Stimulated activated CD4-positive, alpha-beta T cell treated with anti-CD3 and anti-CD28 coated beads, Interleukin-12 subunit alpha, Interleukin-12 subunit beta, amount 100 ng/mL, for 48 hours (primary cell): ENCODE measurements around the gene KAZN.

Source experiments
- DNase-seq, 3 donors: peaks; one replicate each; pipeline ENCODE4 v3.0.0-alpha.2; 2020; ENCODE audit warnings: low read depth in 2 of 3, low spot score in 1 of 3

Gene KAZN

GRCh38 chr1:14989931-14990728 lies 391.6 kb downstream of the KAZN start:
- no peak for DNase-seq

DNA sequence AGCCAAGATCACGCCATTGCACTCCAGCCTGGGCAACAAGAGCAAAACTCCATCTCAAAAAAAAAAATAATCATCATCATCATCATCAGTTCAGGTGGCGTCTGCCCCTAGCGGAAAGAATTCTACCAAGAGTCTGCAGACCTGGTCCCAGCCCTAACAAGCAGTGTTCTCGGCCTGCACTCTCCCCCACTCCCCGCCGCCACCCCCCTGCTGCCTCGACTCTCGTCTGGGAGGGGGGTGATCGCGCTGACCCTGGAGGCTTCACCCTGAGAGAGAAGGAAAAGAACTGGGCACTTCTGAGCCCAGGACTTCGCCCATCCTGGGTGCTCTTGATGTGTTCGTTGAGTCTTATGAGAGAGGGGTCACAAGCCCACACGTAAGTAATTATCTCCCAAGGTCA lies 394.9 kb downstream of the KAZN start:
- no peak for DNase-seq

GRCh38 chr1:14994148-14994547 lies 395.7 kb downstream of the KAZN start:
- no peak for DNase-seq

GRCh38 chr1:14994841-14995437 lies 396.5 kb downstream of the KAZN start:
- DNase-seq = no peak

DNA sequence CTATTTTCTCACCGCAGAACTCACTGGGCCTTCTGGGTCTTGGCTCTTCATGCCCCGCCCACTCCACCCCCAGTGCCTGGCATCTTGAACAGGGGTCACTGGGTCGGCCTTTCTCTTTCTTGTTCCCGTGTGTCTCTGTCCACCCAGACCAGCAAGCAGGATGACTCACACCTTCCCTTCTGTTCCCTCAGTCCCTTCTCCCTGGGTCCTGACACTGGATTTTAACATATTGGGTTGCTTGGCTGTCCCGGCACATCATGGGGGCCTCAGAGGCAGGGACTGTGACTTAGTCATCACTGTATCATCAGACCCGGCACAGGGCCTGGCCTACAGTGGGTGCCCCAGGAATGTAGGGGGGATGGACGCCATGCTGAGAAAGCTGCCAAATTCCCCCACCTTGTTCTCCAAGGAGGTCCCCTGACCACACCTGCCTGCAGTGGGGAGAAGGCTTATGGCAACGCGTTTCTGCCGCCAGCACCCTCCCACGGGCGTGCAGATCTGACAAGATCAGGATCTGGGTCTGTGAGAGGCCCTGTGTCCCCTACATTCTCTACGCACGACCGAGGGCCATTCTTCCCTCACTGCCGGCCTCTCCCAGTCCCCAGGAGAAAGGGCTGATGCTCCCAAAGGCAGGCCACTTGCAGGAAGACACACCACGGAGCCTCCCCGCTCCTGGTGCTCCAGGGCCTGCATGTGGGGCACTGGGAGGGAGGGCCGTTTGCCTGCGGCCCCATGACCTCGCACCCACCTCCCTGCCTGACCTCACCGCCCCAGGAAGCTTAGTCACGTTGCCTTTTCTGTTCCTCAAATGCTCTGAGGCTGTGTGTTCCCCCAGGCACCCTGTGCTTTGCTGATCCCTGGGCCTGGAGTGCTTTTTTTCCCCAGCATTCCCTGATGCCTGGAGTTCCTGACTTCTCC lies 397.9 kb downstream of the KAZN start:
- DNase-seq = no peak

DNA sequence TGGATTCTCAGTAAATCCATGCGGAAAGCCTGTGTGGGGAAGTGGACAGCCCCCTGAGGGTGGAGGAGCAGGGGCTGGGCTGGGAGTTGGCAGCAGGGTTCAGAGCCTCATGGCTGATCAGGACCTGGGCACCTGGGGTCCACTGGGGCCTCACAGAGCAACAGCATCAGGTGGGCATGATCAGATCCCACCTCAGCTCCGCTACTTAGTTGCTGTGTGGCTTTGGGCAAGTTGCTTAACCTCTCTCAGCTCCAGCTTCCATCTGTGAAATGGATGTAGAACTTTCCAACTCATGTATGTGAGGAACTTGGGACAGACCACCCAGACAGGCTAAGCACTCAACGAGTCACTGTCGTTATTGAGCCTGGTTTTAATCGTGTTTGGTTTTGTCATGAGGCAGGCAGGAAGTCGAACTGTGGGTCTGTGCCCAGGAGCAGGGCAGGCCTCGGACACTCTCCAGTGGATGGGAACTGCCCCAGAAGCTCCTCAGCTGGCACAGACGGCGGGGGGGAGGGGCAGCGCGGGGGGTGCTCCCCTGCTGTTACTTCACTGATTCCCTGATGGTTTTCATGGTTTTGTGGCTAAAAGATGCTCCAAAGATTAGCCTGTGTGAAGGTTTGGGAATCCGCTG lies 399.3 kb downstream of the KAZN start:
- DNase-seq = no peak

- DNase-seq = no peak
These were observed 401.0 kb downstream of the KAZN start for GRCh38 chr1:14999441-14999840.

GRCh38 chr1:15000030-15000429 lies 401.5 kb downstream of the KAZN start:
- DNase-seq = no peak

DNA sequence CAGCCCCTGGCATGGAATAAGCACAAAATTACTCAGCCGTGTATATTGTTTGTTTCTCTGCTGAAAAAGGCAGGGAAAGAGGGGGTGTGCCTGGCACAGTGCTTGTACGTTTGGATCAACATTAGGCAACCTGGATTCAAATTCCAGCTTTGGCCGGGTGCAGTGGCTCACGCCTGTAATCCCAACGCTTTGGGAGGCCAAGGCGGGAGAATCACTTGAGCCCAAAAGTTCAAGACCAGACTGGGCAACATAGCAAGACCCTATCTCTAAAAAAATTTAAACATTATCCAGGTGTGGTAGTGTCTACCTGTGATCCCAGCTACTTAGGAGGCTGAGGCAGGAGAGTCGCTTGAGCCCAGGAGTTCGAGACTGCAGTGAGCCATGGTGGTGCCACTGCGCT lies 402.2 kb downstream of the KAZN start:
- DNase-seq = no peak

- no peak for DNase-seq
These were observed 402.9 kb downstream of the KAZN start for GRCh38 chr1:15001317-15001915.

GRCh38 chr1:15002325-15002724 lies 403.8 kb downstream of the KAZN start:
- DNase-seq = no peak

GRCh38 chr1:15004396-15004795 lies 405.9 kb downstream of the KAZN start:
- no peak for DNase-seq

DNA sequence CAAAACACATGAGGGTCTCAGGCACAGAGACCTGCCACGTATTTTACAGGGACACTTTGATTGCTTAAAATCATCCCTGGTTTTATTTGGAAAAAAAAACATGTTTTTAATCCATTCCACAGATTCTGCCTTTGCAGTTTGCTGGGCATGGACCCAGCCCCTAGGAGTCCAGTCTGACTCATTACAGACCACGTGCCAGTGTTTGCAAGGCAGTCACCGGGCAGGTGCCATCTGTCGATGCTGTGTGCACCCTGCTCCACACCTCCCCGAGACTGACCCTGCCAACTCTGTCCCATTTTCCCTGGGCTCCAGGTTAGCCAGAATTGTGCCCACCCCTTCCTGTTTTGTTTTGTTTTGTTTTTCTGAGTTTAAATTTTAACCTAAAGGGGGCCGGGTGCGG lies 406.6 kb downstream of the KAZN start:
- no peak for DNase-seq

GRCh38 chr1:15007368-15007767 lies 408.9 kb downstream of the KAZN start:
- DNase-seq = no peak

DNA sequence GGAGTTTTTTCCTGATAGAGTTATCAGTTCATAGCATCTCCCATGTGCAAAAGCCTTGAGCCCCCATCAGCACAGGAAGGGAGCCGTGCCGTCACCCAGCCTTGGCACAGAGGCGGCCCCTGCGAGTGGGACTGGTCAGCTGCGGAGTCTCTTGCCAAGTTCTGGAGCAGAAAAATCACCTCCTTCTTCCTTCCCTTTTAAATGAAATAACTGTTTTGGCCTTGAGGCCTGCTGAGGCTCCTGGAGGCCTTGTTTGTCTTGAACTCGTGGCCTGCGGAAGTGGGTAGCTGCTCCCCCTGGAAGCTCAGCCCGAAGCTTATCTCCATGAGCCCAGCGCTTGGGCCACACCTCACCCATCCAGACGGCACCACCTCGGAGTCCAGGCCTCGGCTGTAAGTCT lies 409.4 kb downstream of the KAZN start:
- no peak for DNase-seq

- no peak for DNase-seq
These were observed 410.6 kb downstream of the KAZN start for GRCh38 chr1:15008783-15009729.

DNA sequence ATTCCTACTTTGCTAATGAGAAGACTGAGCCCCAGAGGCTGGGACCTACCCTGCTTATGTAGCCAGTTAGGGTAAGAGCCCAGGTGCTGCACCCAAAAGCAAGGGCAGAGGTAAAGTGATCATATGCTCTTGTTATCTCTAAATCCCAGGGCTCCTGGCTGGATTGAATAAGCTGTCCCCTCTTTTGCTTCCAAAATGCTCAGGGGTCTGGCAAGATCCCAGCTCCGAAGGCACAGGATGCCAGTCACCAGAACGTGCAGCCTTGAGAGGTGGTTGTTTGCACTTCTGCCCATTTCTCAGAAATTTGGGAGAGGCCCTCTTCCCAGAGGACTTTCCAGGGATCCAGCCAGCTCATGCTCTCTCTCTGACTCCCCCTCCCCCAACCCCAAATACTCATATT lies 412.7 kb downstream of the KAZN start:
- DNase-seq = no peak

DNA sequence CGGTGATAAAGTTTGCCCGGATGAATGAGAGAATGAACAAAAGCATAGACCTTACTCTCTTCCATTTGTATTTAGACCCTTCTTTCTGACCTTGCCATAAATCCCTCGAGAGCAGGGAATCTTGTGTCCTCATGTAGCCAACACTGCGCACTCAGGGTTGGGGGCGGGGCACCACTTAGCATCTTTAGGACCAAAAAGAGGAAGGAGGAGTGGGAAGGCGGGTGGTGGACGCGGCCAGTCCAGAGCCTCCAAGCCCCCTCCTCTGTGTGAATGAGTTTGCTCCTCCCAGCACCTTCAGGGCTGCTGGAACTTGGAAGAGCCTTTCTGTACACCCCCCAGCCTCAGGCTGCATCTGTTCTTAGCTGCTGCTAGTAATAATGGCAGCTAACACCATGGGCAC lies 413.2 kb downstream of the KAZN start:
- no peak for DNase-seq

- DNase-seq = no peak
These were observed 414.3 kb downstream of the KAZN start for GRCh38 chr1:15012822-15013221.

DNA sequence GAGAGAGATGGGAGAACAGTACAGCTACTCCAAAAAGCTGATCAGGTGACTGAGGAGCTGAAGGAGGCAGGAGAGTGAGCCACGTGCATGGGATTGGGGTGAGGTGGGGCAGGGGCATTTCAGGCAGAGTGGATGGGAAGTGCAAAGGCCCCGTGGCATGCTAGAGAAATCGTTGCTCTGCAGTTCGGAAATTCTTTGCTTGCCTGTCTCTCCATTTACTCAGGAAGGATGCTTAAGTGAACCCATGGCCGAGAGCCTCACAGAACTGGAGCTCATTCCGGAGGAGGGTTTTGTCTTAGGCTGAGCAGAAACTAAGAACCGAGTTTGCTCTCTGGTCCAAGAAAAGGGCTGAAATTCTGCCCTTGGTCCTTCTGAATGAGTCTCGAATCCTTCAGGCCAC lies 415.3 kb downstream of the KAZN start:
- DNase-seq = no peak
